Cardiac muscle cell (in vitro differentiated cells and primary cell): ENCODE measurements around the gene PGRMC1. TPM values are rescaled to one million over a fixed set of nuclear protein-coding genes. Genes with fewer than 3 reads are reported as not detected.
A peak's percentile ranks its signal among the peaks of the same experiment; 100 is the strongest.
"Not testable (repeated sequence)": the region's sequence is repeated elsewhere in the genome, so short reads cannot be mapped to it uniquely, and the experiment has no call there.

ENCODE experiments used
- DNase-seq, 2 donors: peaks; one replicate each; pipeline versions ENCODE4 v3.0.0 to v3.0.0-alpha.2; 2010 to 2017; ENCODE audit warnings: low read depth in 1 of 2, low spot score in 1 of 2
- H3K27ac ChIP-seq: fragments of 200-600 bp; sonication (generic); 2 replicates; pipeline ENCODE4 v1.5.1; 2016
- H3K27me3 ChIP-seq: fragments of 200-600 bp; sonication (generic); 2 replicates; pipeline ENCODE4 v1.6.0; 2016; ENCODE audit warnings: control low read depth
- H3K36me3 ChIP-seq: fragments of 200-600 bp; sonication (generic); 2 replicates; pipeline ENCODE4 v1.5.1; 2016; ENCODE audit warnings: control low read depth
- H3K4me1 ChIP-seq: fragments of 200-600 bp; sonication (generic); 2 replicates; pipeline ENCODE4 v1.8.1; 2017; ENCODE audit warnings: low read depth, mild to moderate bottlenecking, mixed run types
- H3K4me3 ChIP-seq: fragments of 200-600 bp; sonication (generic); 2 replicates; pipeline ENCODE4 v1.5.1; 2016; ENCODE audit warnings: mild to moderate bottlenecking
- H3K9me3 ChIP-seq: fragments of 200-600 bp; sonication (generic); 2 replicates; pipeline ENCODE4 v1.5.1; 2017; ENCODE audit warnings: low read depth, mild to moderate bottlenecking, control low read depth
- polyA plus RNA-seq: library from polyadenylated mRNA; unstranded; fragments of >200 nt; fragmentation: Nextera tagmentation; extraction: Ambion mirVana; gene quantifications from 2 replicates; pipeline ENCODE4 v1.2.1, GENCODE V29; 2016
- total RNA-seq: library from RNA; depleted of rRNA; stranded (reverse); fragments of >200 nt; gene quantifications from 2 replicates; pipeline ENCODE4 v1.2.3, GENCODE V29; 2016
- TF ChIP-seq, protein P1 (sequence below): IDR thresholded peaks from 2 replicates; pipeline ENCODE4 v1.5.1; 2012; ENCODE audit warnings: low read depth, mild to moderate bottlenecking, low read length

PGRMC1 gene
- total and polyA plus RNA-seq, 2 experiments from 2014 or later, result 121 to 156 TPM

DNA sequence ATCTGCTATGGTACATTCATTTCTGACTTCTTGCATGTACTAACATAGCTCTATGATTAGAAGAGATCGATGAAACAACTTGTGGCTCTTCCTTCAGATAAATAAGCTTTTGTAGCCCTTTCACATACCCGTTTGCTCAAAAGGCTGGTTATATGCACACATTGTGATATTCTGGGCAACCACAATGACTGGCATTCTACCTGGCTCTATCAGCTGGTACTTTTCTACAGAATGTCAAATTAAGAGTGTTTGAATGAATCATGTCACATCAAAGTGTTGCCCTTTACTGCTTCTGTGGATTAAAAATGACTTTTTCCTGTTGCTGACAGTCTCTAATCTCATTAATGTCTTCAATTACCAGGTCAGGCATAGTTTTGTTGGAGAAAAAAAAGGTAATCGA lies 11.6 kb downstream of the PGRMC1 start:
- Histone ChIP-seq H3K4me1 (no peaks in the 10 kb centered on the region), H3K27ac (no peak overlapping the region), H3K9me3 (no peaks in the 10 kb centered on the region), H3K27me3 (no peaks in the 10 kb centered on the region), H3K36me3 (peaks cover 3% of the 10 kb centered on the region), H3K4me3 (no peak overlapping the region)
- no peak for DNase-seq
- TF ChIP-seq, protein P1, sequence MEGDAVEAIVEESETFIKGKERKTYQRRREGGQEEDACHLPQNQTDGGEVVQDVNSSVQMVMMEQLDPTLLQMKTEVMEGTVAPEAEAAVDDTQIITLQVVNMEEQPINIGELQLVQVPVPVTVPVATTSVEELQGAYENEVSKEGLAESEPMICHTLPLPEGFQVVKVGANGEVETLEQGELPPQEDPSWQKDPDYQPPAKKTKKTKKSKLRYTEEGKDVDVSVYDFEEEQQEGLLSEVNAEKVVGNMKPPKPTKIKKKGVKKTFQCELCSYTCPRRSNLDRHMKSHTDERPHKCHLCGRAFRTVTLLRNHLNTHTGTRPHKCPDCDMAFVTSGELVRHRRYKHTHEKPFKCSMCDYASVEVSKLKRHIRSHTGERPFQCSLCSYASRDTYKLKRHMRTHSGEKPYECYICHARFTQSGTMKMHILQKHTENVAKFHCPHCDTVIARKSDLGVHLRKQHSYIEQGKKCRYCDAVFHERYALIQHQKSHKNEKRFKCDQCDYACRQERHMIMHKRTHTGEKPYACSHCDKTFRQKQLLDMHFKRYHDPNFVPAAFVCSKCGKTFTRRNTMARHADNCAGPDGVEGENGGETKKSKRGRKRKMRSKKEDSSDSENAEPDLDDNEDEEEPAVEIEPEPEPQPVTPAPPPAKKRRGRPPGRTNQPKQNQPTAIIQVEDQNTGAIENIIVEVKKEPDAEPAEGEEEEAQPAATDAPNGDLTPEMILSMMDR, result no peak

DNA sequence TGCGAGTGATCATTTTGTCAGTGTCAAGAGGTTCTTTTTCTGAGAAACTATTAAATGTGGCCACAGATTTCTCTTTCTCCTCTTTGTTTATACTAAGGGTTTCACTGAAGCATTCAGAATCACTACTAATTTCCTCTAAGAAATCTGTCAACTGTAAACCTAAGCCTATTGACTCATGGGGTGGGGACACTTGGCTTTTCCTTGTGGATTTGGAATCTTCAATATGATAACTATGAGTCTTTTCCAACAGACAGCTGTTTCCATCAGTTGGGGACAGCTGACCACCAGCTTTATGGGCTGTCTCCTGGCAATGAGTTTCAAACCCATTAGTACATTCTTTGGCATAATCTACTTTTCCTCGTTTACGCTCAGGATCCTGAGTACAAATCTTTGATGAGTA lies 13.8 kb downstream of the PGRMC1 start:
- no peak overlapping the region for H3K27ac ChIP-seq
- peaks cover 3% of the 10 kb centered on the region for H3K36me3 ChIP-seq
- no peak overlapping the region for H3K4me3 ChIP-seq
- H3K4me1 ChIP-seq, result no peaks in the 10 kb centered on the region
- TF ChIP-seq, protein P1, result no peak
- H3K27me3 ChIP-seq, result no peaks in the 10 kb centered on the region
- no peak for DNase-seq
- H3K9me3 ChIP-seq, result no peaks in the 10 kb centered on the region

DNA sequence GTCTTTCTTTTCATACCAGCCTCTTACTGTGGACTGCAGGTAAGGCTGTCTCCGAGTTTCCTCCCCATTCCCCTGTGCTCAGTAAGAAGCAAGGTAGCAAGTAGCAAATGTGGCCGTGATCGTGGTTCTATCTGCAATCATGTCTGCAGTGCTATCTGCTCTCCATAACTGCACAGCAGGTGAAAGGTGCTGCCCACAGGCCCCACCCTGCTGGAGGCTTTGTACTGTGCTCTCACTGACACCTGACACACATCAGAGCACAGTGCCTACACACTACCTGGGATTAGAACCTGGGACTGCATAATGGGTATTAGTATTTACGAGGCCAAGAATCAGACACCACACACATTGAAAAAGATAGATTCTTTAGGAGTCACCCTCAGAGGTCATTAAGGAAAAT lies 15.3 kb downstream of the PGRMC1 start:
- H3K4me3 ChIP-seq, result no peak overlapping the region
- TF ChIP-seq, protein P1, result no peak
- H3K4me1 ChIP-seq, result no peaks in the 10 kb centered on the region
- no peak for DNase-seq
- H3K36me3 ChIP-seq, result peaks cover 3% of the 10 kb centered on the region
- no peak overlapping the region for H3K27ac ChIP-seq
- H3K9me3 ChIP-seq, result no peaks in the 10 kb centered on the region
- H3K27me3 ChIP-seq, result no peaks in the 10 kb centered on the region

DNA sequence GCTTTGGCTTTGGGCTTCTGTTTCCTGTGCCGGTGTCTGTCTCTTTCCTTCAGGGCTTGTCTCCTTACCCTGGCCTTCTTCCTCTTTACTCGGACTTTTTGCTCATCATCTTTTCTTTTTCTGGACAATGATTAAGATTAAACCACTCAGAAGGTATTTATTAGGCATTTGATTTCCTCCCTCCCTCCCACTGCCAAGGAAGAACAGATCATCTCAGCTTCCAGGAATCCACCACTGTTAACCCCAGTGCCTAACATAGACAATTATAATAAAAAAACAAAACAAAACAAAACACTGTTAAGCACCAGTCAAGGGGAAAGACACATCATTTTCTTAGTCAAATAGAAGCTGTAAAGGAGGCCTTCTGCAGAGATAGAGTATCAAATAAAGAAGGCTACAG lies 16.6 kb downstream of the PGRMC1 start:
- no peaks in the 10 kb centered on the region for H3K4me1 ChIP-seq
- no peak overlapping the region for H3K4me3 ChIP-seq
- H3K9me3 ChIP-seq, result no peaks in the 10 kb centered on the region
- H3K36me3 ChIP-seq, result no peaks in the 10 kb centered on the region
- H3K27me3 ChIP-seq, result no peaks in the 10 kb centered on the region
- TF ChIP-seq, protein P1, result no peak
- DNase-seq, result no peak
- H3K27ac ChIP-seq, result no peak overlapping the region

DNA sequence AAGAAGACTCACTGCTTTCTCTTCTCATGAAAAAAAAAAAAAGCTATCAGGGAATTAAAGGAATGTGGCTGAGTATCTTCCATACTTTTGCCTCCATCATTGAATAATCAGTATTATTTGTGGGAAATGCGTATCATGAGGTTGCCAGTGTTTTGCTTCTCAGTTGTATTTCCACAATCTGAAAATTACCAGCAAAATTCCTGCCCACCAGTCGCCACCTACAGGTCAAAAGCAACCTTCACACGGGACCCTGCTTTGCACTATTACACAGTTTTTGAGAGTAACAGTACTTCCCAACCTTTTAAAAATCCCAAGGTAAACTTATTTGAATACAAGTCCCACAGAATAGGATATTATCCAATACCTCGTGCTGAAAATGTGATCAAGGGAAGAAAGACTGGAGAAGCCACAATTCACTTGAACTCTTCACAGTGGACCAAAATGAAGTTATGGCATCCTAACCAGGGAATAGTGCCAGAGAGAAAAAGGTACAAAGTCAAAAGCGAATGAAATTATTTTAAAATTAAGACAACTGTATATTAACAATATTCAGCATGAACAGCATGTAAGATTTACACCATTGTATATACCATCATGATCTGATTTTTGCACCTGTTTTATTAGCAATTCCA lies 30.4 kb downstream of the PGRMC1 start:
- Histone ChIP-seq H3K9me3 (no peaks in the 10 kb centered on the region), H3K4me3 (no peak overlapping the region), H3K27ac (no peak overlapping the region), H3K36me3 (no peaks in the 10 kb centered on the region), H3K4me1 (peaks cover 5% of the 10 kb centered on the region), H3K27me3 (peaks cover 4% of the 10 kb centered on the region)
- peak; percentile 23 to 36 for DNase-seq
- TF ChIP-seq, protein P1, result peak; percentile 68

DNA sequence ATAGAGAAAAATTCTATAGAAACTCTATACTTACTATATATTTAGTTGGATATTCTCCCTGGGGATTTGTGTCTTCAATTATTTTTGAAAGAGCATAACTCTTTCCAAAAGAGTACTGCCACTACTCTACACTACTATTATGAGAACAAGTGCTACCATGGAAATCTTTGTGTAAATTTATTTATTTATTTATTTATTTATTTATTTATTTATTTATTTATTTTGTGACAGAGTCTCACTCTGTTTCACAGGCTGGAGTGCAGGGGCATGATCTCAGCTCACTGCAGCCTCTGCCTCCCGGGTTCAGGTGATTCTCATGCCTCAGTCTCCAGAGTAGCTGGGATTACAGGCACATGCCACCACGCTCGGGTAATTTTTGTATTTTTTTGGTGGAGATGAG lies 31.0 kb downstream of the PGRMC1 start:
- H3K27me3 ChIP-seq, H3K36me3 ChIP-seq, H3K27ac ChIP-seq, H3K4me1 ChIP-seq, DNase-seq, H3K4me3 ChIP-seq, H3K9me3 ChIP-seq: not testable (repeated sequence)
